ENCODE data around the gene AMMECR1. TPM values are rescaled to one million over a fixed set of nuclear protein-coding genes. Genes with fewer than 3 reads are reported as not detected.

Gene AMMECR1
- total RNA-seq, 1 donor from 2014 or later = 10.1 TPM

- DNase-seq (ENCODE audit: extremely low spot score, unreplicated experiment) = no peak
- Mint-ChIP-seq H3K4me3 (ENCODE audit: unreplicated experiment) (no peak overlapping the region), H3K27ac (ENCODE audit: unreplicated experiment) (no peak overlapping the region), H3K36me3 (ENCODE audit: unreplicated experiment) (no peaks in the 10 kb centered on the region), H3K9me3 (ENCODE audit: unreplicated experiment) (no peaks in the 10 kb centered on the region), H3K27me3 (ENCODE audit: unreplicated experiment) (no peaks in the 10 kb centered on the region), H3K4me1 (ENCODE audit: unreplicated experiment) (peaks cover 26% of the 10 kb centered on the region)
- TF ChIP-seq CTCF (IDR thresholded peaks at IDR 0.05) = no peak
Measured at GRCh38 chrX:110310896-110311295, 7.0 kb downstream of the AMMECR1 start.

GRCh38 chrX:110310000-110310790 is 7.7 kb downstream of the AMMECR1 start:
- no peak overlapping the region for H3K27ac Mint-ChIP-seq (ENCODE audit: unreplicated experiment)

GRCh38 chrX:110308220-110308619 is 9.7 kb downstream of the AMMECR1 start:
- DNase-seq (ENCODE audit: extremely low spot score, unreplicated experiment) = no peak
- Mint-ChIP-seq H3K27ac (ENCODE audit: unreplicated experiment) (no peak overlapping the region), H3K9me3 (ENCODE audit: unreplicated experiment) (no peaks in the 10 kb centered on the region), H3K4me3 (ENCODE audit: unreplicated experiment) (no peak overlapping the region), H3K4me1 (ENCODE audit: unreplicated experiment) (peaks cover 18% of the 10 kb centered on the region), H3K36me3 (ENCODE audit: unreplicated experiment) (no peaks in the 10 kb centered on the region), H3K27me3 (ENCODE audit: unreplicated experiment) (no peaks in the 10 kb centered on the region)
- no peak for TF ChIP-seq CTCF (IDR thresholded peaks at IDR 0.05)

More at GRCh38 chrX:110310000-110310790, 7.7 kb downstream of the AMMECR1 start:
- TF ChIP-seq CTCF (IDR thresholded peaks at IDR 0.05) = no peak
- DNase-seq (ENCODE audit: extremely low spot score, unreplicated experiment) = no peak
- peaks cover 19% of the 10 kb centered on the region for H3K4me1 Mint-ChIP-seq (ENCODE audit: unreplicated experiment)
- no peaks in the 10 kb centered on the region for H3K27me3 Mint-ChIP-seq (ENCODE audit: unreplicated experiment)
- no peaks in the 10 kb centered on the region for H3K36me3 Mint-ChIP-seq (ENCODE audit: unreplicated experiment)
- no peak overlapping the region for H3K4me3 Mint-ChIP-seq (ENCODE audit: unreplicated experiment)
- no peaks in the 10 kb centered on the region for H3K9me3 Mint-ChIP-seq (ENCODE audit: unreplicated experiment)

- no peak for DNase-seq (ENCODE audit: extremely low spot score, unreplicated experiment)
- H3K27me3 Mint-ChIP-seq (ENCODE audit: unreplicated experiment) = no peaks in the 10 kb centered on the region
- no peaks in the 10 kb centered on the region for H3K4me1 Mint-ChIP-seq (ENCODE audit: unreplicated experiment)
- no peak overlapping the region for H3K27ac Mint-ChIP-seq (ENCODE audit: unreplicated experiment)
- H3K9me3 Mint-ChIP-seq (ENCODE audit: unreplicated experiment) = peaks cover 5% of the 10 kb centered on the region
- no peak overlapping the region for H3K4me3 Mint-ChIP-seq (ENCODE audit: unreplicated experiment)
- H3K36me3 Mint-ChIP-seq (ENCODE audit: unreplicated experiment) = no peaks in the 10 kb centered on the region
- no peak for TF ChIP-seq CTCF (IDR thresholded peaks at IDR 0.05)
Measured at GRCh38 chrX:110304884-110305283, 13.0 kb downstream of the AMMECR1 start.

GRCh38 chrX:110304371-110304770 is 13.5 kb downstream of the AMMECR1 start:
- no peak for TF ChIP-seq CTCF (IDR thresholded peaks at IDR 0.05)
- H3K9me3 Mint-ChIP-seq (ENCODE audit: unreplicated experiment) = peaks cover 5% of the 10 kb centered on the region
- no peak for DNase-seq (ENCODE audit: extremely low spot score, unreplicated experiment)
- no peaks in the 10 kb centered on the region for H3K4me1 Mint-ChIP-seq (ENCODE audit: unreplicated experiment)
- no peak overlapping the region for H3K4me3 Mint-ChIP-seq (ENCODE audit: unreplicated experiment)
- no peak overlapping the region for H3K27ac Mint-ChIP-seq (ENCODE audit: unreplicated experiment)
- H3K36me3 Mint-ChIP-seq (ENCODE audit: unreplicated experiment) = no peaks in the 10 kb centered on the region
- no peaks in the 10 kb centered on the region for H3K27me3 Mint-ChIP-seq (ENCODE audit: unreplicated experiment)
